GM23338 (cell line): ENCODE measurements around the gene FAM76B. TPM values are rescaled to one million over a fixed set of nuclear protein-coding genes. Genes with fewer than 3 reads are reported as not detected.
A peak's percentile ranks its signal among the peaks of the same experiment; 100 is the strongest.

ENCODE experiments used
- ATAC-seq: fragments of 200-7000 bp; cut with Tn5 transposase; 3 replicates; pipeline ENCODE4 v1.9.1; 2020
- DNase-seq: peaks from one replicate; pipeline ENCODE4 v3.0.0-alpha.2; 2015; ENCODE audit warnings: low spot score
- H2AFZ ChIP-seq: fragments of 200-600 bp; sonication (generic); 2 replicates; pipeline ENCODE4 v1.8.0; 2016; ENCODE audit warnings: antibody characterized with exemption, mild to moderate bottlenecking, moderate library complexity
- H3F3A ChIP-seq: fragments of 200-600 bp; sonication (generic); replicated peaks from 2 replicates; pipeline ENCODE4 v1.8.0; 2017; ENCODE audit warnings: antibody characterized with exemption, mixed run types, low read depth
- H3K27ac ChIP-seq: fragments of 200-600 bp; sonication (generic); 2 replicates; pipeline ENCODE4 v1.6.1; 2016; ENCODE audit warnings: low read depth
- H3K27me3 ChIP-seq: fragments of 200-600 bp; sonication (generic); 2 replicates; pipeline ENCODE4 v1.8.0; 2016; ENCODE audit warnings: mild to moderate bottlenecking, mixed run types, moderate library complexity; ENCODE audit not compliant: insufficient read depth
- H3K36me3 ChIP-seq: fragments of 200-600 bp; sonication (generic); 2 replicates; pipeline ENCODE4 v1.8.0; 2016; ENCODE audit warnings: mild to moderate bottlenecking; ENCODE audit not compliant: insufficient read depth
- H3K4me1 ChIP-seq: fragments of 200-600 bp; sonication (generic); 2 replicates; pipeline ENCODE4 v1.8.0; 2016; ENCODE audit warnings: mild to moderate bottlenecking, moderate library complexity; ENCODE audit not compliant: insufficient read depth
- H3K4me2 ChIP-seq: fragments of 200-600 bp; sonication (generic); 2 replicates; pipeline ENCODE4 v1.7.1; 2017; ENCODE audit warnings: mixed run types
- H3K4me3 ChIP-seq: fragments of 200-600 bp; sonication (generic); 2 replicates; pipeline ENCODE4 v1.6.1; 2016; ENCODE audit warnings: mixed run types
- H3K79me2 ChIP-seq: fragments of 200-600 bp; sonication (generic); replicated peaks from 2 replicates; pipeline ENCODE4 v1.8.0; 2017; ENCODE audit warnings: mild to moderate bottlenecking; ENCODE audit not compliant: insufficient read depth
- H3K9me2 ChIP-seq: fragments of 200-600 bp; sonication (generic); 2 replicates; pipeline ENCODE4 v1.8.0; 2017; ENCODE audit not compliant: insufficient read depth
- H4K20me1 ChIP-seq: fragments of 200-600 bp; sonication (generic); replicated peaks from 2 replicates; pipeline ENCODE4 v1.8.0; 2017; ENCODE audit warnings: mild to moderate bottlenecking; ENCODE audit not compliant: insufficient read depth
- H3K27ac Mint-ChIP-seq: 2 replicates; pipeline ENCODE4 v1.8.0; 2020; ENCODE audit warnings: inconsistent platforms, mild to moderate bottlenecking, moderate library complexity, mixed read lengths
- H3K27me3 Mint-ChIP-seq: 3 replicates; pipeline ENCODE4 v1.8.0; 2022; ENCODE audit warnings: low read depth, mild to moderate bottlenecking, moderate library complexity, mixed read lengths, inconsistent platforms; ENCODE audit not compliant: insufficient read depth, poor library complexity
- H3K36me3 Mint-ChIP-seq: 3 replicates; pipeline ENCODE4 v1.8.0; 2021; ENCODE audit warnings: low read depth, mild to moderate bottlenecking, inconsistent platforms, moderate library complexity, mixed read lengths
- H3K4me1 Mint-ChIP-seq: 3 replicates; pipeline ENCODE4 v1.8.0; 2020; ENCODE audit warnings: mild to moderate bottlenecking, inconsistent platforms, mixed read lengths
- H3K4me3 Mint-ChIP-seq: 3 replicates; pipeline ENCODE4 v1.8.0; 2021; ENCODE audit warnings: moderate library complexity, mild to moderate bottlenecking, inconsistent platforms, mixed read lengths
- H3K9me3 Mint-ChIP-seq: 3 replicates; pipeline ENCODE4 v1.8.0; 2020; ENCODE audit warnings: moderate library complexity, mild to moderate bottlenecking, inconsistent platforms, mixed read lengths
- CREB1 ChIP-seq: fragments of 250-450 bp; sonication (Bioruptor Pico); IDR thresholded peaks from 2 replicates; pipeline ENCODE4 v1.5.0; 2020; ENCODE audit warnings: low read depth, mild to moderate bottlenecking, moderate library complexity
- EZH2 ChIP-seq: fragments of 200-600 bp; sonication (generic); IDR thresholded peaks from one replicate; pipeline ENCODE4 v1.8.0; 2017; ENCODE audit warnings: antibody characterized with exemption, mild to moderate bottlenecking, low read depth; ENCODE audit not compliant: unreplicated experiment
- EZH2phosphoT487 ChIP-seq: fragments of 200-600 bp; sonication (generic); IDR thresholded peaks from one replicate; pipeline ENCODE4 v1.8.1; 2018; ENCODE audit warnings: antibody characterized with exemption; ENCODE audit not compliant: unreplicated experiment
- JUNB ChIP-seq: IDR thresholded peaks from one replicate; pipeline ENCODE4 v1.6.1; 2016; ENCODE audit warnings: antibody characterized with exemption; ENCODE audit not compliant: unreplicated experiment
- NANOG ChIP-seq: IDR thresholded peaks from 2 replicates; pipeline ENCODE4 v1.6.1; 2016; ENCODE audit warnings: antibody characterized with exemption, borderline replicate concordance
- POLR2AphosphoS5 ChIP-seq: IDR thresholded peaks from 2 replicates; pipeline ENCODE4 v1.6.1; 2016; ENCODE audit warnings: antibody characterized with exemption, low read depth
- STAT1 ChIP-seq: IDR thresholded peaks from one replicate; pipeline ENCODE4 v1.6.1; 2016; ENCODE audit warnings: antibody characterized with exemption; ENCODE audit not compliant: unreplicated experiment
- ZNF114 ChIP-seq: fragments of 250-450 bp; sonication (Bioruptor Pico); IDR thresholded peaks from 2 replicates; pipeline ENCODE4 v1.5.0; 2020; ENCODE audit warnings: mild to moderate bottlenecking, moderate library complexity
- ZNF331 ChIP-seq: fragments of 250-450 bp; sonication (Bioruptor Pico); IDR thresholded peaks from 2 replicates; pipeline ENCODE4 v1.5.0; 2020; ENCODE audit warnings: low read depth, mild to moderate bottlenecking, moderate library complexity
- ZNF462 ChIP-seq: fragments of 250-450 bp; sonication (Bioruptor Pico); IDR thresholded peaks from 2 replicates; pipeline ENCODE4 v1.5.0; 2020; ENCODE audit warnings: mild to moderate bottlenecking, moderate library complexity
- polyA plus RNA-seq: library from polyadenylated mRNA; unstranded; fragments of >200 nt; fragmentation: Nextera tagmentation; extraction: Ambion mirVana; gene quantifications from 2 replicates; pipeline ENCODE4 v1.2.1, GENCODE V29; 2016
- total RNA-seq: library from RNA; depleted of rRNA; stranded (reverse); fragments of >200 nt; shearing (Covaris generic); gene quantifications from 2 replicates; pipeline ENCODE4 v1.2.3, GENCODE V29; 2014
- TF ChIP-seq, protein P1 (sequence below), 2 experiments: fragments of 200-600 bp in 1 of 2; sonication (generic) in 1 of 2; conservative IDR thresholded peaks; 2 replicates each; pipeline versions ENCODE4 v1.5.1 to v1.6.1; 2016 to 2017; ENCODE audit warnings: antibody characterized with exemption in 2 of 2, low read depth in 2 of 2, mild to moderate bottlenecking in 2 of 2, moderate library complexity in 1 of 2
- TF ChIP-seq, protein P2 (sequence below): IDR thresholded peaks from one replicate; pipeline ENCODE4 v1.6.1; 2018; ENCODE audit warnings: antibody characterized with exemption; ENCODE audit not compliant: unreplicated experiment
- TF ChIP-seq, protein P3 (sequence below): IDR thresholded peaks from 2 replicates; pipeline ENCODE4 v1.6.1; 2016; ENCODE audit warnings: antibody characterized with exemption

Gene FAM76B
- total and polyA plus RNA-seq, 2 experiments from 2014 or later = 21.1 to 37.9 TPM

- Histone ChIP-seq H3K27me3 (no peaks in the 10 kb centered on the region), H3K4me3 (no peak overlapping the region), H3K79me2 (no peaks in the 10 kb centered on the region), H2AFZ (peak overlapping the region; percentile 80), H3K36me3 (no peaks in the 10 kb centered on the region), H3K4me2 (no peak overlapping the region), H4K20me1 (no peaks in the 10 kb centered on the region), H3K4me1 (no peaks in the 10 kb centered on the region), H3F3A (no peaks in the 10 kb centered on the region), H3K27ac (no peak overlapping the region), H3K9me2 (no peaks in the 10 kb centered on the region)
- ATAC-seq (no peak), DNase-seq (no peak)
- no peaks in the 10 kb centered on the region for H3K36me3 Mint-ChIP-seq
- TF ChIP-seq ZNF462 (CRISPR knock-in tag) = no peak
- TF ChIP-seq POLR2AphosphoS5 = no peak
- no peak for TF ChIP-seq ZNF331 (CRISPR knock-in tag)
- TF ChIP-seq STAT1 = no peak
- TF ChIP-seq, protein P1, sequence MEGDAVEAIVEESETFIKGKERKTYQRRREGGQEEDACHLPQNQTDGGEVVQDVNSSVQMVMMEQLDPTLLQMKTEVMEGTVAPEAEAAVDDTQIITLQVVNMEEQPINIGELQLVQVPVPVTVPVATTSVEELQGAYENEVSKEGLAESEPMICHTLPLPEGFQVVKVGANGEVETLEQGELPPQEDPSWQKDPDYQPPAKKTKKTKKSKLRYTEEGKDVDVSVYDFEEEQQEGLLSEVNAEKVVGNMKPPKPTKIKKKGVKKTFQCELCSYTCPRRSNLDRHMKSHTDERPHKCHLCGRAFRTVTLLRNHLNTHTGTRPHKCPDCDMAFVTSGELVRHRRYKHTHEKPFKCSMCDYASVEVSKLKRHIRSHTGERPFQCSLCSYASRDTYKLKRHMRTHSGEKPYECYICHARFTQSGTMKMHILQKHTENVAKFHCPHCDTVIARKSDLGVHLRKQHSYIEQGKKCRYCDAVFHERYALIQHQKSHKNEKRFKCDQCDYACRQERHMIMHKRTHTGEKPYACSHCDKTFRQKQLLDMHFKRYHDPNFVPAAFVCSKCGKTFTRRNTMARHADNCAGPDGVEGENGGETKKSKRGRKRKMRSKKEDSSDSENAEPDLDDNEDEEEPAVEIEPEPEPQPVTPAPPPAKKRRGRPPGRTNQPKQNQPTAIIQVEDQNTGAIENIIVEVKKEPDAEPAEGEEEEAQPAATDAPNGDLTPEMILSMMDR (conservative IDR thresholded peaks at IDR 0.05; ENCODE audit: low read depth in 2 of 2) = no peak
- TF ChIP-seq EZH2 = no peak
- TF ChIP-seq, protein P2, sequence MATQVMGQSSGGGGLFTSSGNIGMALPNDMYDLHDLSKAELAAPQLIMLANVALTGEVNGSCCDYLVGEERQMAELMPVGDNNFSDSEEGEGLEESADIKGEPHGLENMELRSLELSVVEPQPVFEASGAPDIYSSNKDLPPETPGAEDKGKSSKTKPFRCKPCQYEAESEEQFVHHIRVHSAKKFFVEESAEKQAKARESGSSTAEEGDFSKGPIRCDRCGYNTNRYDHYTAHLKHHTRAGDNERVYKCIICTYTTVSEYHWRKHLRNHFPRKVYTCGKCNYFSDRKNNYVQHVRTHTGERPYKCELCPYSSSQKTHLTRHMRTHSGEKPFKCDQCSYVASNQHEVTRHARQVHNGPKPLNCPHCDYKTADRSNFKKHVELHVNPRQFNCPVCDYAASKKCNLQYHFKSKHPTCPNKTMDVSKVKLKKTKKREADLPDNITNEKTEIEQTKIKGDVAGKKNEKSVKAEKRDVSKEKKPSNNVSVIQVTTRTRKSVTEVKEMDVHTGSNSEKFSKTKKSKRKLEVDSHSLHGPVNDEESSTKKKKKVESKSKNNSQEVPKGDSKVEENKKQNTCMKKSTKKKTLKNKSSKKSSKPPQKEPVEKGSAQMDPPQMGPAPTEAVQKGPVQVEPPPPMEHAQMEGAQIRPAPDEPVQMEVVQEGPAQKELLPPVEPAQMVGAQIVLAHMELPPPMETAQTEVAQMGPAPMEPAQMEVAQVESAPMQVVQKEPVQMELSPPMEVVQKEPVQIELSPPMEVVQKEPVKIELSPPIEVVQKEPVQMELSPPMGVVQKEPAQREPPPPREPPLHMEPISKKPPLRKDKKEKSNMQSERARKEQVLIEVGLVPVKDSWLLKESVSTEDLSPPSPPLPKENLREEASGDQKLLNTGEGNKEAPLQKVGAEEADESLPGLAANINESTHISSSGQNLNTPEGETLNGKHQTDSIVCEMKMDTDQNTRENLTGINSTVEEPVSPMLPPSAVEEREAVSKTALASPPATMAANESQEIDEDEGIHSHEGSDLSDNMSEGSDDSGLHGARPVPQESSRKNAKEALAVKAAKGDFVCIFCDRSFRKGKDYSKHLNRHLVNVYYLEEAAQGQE = no peak
- TF ChIP-seq EZH2phosphoT487 = no peak
- TF ChIP-seq ZNF114 (CRISPR knock-in tag) = no peak
- TF ChIP-seq CREB1 = no peak
- TF ChIP-seq JUNB = no peak
- no peak for TF ChIP-seq NANOG
- TF ChIP-seq, protein P3, sequence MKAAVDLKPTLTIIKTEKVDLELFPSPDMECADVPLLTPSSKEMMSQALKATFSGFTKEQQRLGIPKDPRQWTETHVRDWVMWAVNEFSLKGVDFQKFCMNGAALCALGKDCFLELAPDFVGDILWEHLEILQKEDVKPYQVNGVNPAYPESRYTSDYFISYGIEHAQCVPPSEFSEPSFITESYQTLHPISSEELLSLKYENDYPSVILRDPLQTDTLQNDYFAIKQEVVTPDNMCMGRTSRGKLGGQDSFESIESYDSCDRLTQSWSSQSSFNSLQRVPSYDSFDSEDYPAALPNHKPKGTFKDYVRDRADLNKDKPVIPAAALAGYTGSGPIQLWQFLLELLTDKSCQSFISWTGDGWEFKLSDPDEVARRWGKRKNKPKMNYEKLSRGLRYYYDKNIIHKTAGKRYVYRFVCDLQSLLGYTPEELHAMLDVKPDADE = no peak
- H3K9me3 Mint-ChIP-seq = no peaks in the 10 kb centered on the region; the same call in 2 of the 3 replicates
- no peak overlapping the region for H3K27ac Mint-ChIP-seq
- no peaks in the 10 kb centered on the region for H3K4me1 Mint-ChIP-seq
- H3K4me3 Mint-ChIP-seq = no peak overlapping the region
- no peaks in the 10 kb centered on the region for H3K27me3 Mint-ChIP-seq
These were observed 62.0 kb downstream of the FAM76B start for GRCh38 chr11:95727620-95728019.
